HUES6 (cell line): Measurements from ENCODE around the gene AVP.
A peak's percentile ranks its signal among the peaks of the same experiment; 100 is the strongest.

Experiments used
- H3K27ac ChIP-seq: 2 replicates; pipeline ENCODE4 v1.7.0; 2013; ENCODE audit warnings: low read depth, mild to moderate bottlenecking, low read length, inconsistent platforms
- H3K27me3 ChIP-seq: 2 replicates; pipeline ENCODE4 v1.6.1; 2013; ENCODE audit warnings: low read length; ENCODE audit not compliant: control insufficient read depth, insufficient read depth
- H3K36me3 ChIP-seq: 2 replicates; pipeline ENCODE4 v1.6.1; 2013; ENCODE audit warnings: low read length; ENCODE audit not compliant: control insufficient read depth, insufficient read depth
- H3K4me1 ChIP-seq: 2 replicates; pipeline ENCODE4 v1.6.1; 2013; ENCODE audit warnings: low read length; ENCODE audit not compliant: control insufficient read depth, insufficient read depth
- H3K4me3 ChIP-seq: 2 replicates; pipeline ENCODE4 v1.5.1; 2013; ENCODE audit warnings: low read depth, low read length
- H3K9ac ChIP-seq: one replicate; pipeline ENCODE4 v1.6.1; 2013; ENCODE audit warnings: mild to moderate bottlenecking, low read length
- H3K9me3 ChIP-seq: 2 replicates; pipeline ENCODE4 v1.6.1; 2013; ENCODE audit warnings: low read depth, low read length; ENCODE audit not compliant: control insufficient read depth, insufficient read depth

Gene AVP

DNA sequence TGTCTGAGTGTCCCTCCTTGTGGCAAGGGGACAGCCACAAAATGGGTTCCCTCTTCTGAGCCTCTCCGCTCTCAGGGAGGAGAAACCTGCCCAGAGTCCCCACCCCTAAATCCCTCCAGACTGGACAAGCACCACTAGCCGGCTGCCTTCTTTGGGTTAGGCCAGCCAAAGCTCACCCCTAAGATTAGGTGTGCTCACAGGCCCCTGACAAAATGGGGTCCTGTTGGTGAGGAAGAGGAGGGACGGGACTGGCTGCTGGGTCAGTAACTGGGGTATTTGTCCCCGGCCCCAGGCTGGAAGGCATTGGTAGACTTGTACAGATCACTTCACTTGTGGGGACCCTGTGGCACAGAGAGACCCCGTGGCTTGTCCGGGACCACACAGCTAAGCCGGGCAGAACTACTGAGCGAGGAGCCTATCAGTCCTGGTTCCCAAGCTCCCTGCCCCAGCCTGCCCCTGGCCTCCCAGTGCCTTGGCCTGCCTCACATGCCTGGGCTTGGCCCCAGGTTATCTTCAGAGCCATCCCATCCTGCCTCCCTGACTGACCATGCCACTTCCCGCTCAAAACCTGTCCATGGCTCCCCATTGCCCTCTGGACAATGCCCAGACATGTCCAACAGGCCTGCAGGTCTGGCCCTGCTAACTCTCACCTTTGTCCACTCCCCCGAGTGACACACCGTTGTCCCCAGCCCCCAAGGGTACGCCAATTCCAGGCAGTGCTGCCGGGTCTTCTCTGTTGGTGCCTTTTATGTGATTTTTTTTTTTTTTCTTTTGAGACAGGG is 10.5 kb upstream of the AVP start:
- H3K9me3 ChIP-seq: no peaks in the 10 kb centered on the region
- peaks cover 10% of the 10 kb centered on the region; the same call in 1 of the 2 replicates for H3K27me3 ChIP-seq
- peak overlapping the region; percentile 15 for H3K9ac ChIP-seq
- H3K36me3 ChIP-seq: no peaks in the 10 kb centered on the region
- no peak overlapping the region for H3K4me3 ChIP-seq
- H3K4me1 ChIP-seq: no peaks in the 10 kb centered on the region
- H3K27ac ChIP-seq: no peak overlapping the region

DNA sequence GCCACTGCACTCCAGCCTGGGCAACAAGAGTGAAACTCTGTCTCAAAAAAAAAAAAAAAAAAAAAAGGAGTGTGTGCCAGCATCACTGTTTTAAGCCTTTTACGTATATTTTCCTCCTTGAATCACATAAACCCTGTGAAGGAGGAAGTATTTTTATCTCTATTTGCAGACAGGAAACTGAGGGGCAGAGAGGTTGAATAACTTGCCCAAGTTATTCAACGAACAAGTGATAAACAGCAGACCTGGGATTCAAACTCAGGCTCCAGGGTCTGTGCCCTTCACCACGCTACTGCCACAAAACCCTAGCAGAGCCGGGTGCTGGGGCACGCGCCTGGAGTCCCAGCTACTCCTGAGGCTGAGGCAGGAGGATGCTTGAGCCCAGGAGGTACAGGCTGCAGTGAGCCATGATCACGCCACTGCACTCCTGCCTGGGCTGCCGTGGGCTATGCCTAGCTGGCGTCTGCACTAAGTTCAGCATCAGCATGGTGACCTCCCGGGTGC is 9.4 kb upstream of the AVP start:
- Histone ChIP-seq H3K9ac (no peak overlapping the region), H3K27me3 (peaks cover 12% of the 10 kb centered on the region; the same call in 1 of the 2 replicates), H3K27ac (no peak overlapping the region), H3K36me3 (no peaks in the 10 kb centered on the region), H3K9me3 (no peaks in the 10 kb centered on the region), H3K4me3 (no peak overlapping the region), H3K4me1 (no peaks in the 10 kb centered on the region)

DNA sequence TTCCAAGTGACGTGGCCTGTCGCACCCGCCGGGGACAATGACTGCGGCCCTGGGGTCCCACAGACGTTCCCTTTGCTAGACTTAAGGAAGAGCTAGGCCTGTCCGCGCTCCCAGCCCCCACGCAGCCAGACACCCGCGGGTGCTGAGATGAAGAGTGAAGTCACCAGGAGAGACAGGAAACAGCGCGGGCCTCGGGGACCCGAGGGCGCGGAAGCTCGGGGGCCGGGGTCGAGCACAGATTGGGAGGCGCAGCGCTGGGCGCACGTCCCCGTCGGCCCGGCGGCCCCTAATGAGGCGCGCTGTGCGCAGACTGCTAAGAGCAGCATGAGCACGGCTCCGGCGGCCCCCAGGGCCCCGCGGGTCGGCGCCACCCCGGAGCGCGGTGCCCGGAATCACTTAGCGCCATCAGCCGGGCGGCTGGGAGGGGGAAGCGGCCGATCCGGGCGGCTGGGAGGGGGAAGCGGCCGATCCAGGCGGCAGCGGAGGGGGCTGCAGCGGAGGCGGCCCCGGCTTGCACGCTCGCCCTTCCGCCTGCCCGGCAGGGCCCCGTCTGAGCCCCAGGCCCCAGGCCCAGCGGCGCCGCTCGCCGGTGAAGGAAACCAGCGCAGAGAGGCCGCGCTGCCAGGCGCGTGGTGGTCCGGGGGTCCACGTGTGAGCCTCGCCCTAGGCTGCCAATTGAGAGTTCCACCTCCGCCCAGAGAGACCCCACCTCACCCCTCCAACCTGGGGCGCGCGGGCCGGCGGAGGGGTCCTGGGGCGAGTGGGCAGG is 8.3 kb upstream of the AVP start:
- no peaks in the 10 kb centered on the region for H3K36me3 ChIP-seq
- H3K27ac ChIP-seq: no peak overlapping the region
- H3K9ac ChIP-seq: no peak overlapping the region
- H3K4me3 ChIP-seq: peak overlapping the region; percentile 49
- no peaks in the 10 kb centered on the region for H3K4me1 ChIP-seq
- no peaks in the 10 kb centered on the region for H3K9me3 ChIP-seq
- peaks cover 12% of the 10 kb centered on the region; the same call in 1 of the 2 replicates for H3K27me3 ChIP-seq

DNA sequence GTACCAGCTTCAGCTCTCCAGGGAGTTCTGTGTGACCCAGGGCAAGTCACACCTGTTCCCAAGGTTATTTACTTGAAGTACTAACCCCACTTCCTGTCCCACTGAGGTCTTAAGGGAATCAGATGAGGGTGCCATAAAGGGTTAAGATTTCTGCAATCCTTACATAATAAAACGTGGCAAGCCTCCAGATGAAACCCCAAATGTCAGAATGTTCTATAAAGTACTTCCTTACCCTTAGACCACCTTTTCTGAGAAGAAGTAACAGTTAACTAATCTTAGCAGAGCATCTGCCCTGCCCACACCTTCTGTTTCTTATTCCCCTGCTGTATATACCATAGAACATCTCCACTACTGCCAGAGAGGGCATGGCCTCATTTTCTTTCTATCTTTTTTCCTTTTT is 6.0 kb upstream of the AVP start:
- Histone ChIP-seq H3K27me3 (peaks cover 12% of the 10 kb centered on the region; the same call in 1 of the 2 replicates), H3K9me3 (no peaks in the 10 kb centered on the region), H3K4me1 (no peaks in the 10 kb centered on the region)

DNA sequence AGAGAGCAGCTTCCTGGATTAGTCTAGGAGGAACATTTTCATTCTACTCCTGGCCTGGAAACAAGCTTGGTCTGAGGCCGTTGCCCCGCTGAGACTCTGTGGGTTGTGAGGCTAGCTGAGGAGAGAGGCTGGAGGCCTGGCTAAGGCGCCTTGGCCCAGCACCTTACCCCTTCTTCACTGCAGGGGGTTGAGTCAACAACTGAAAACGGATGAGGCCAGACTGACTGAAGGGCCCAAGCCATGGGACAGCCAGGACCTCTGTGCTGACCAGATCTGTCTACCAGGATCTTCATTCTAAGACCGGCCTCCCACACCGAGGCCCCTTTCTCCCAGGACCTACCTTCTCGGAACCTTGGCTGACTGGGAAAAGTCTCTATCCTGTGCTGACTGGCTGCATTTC is 3.5 kb upstream of the AVP start:
- H3K9me3 ChIP-seq: no peaks in the 10 kb centered on the region
- H3K27ac ChIP-seq: no peak overlapping the region
- no peak overlapping the region for H3K9ac ChIP-seq
- H3K36me3 ChIP-seq: no peaks in the 10 kb centered on the region
- peaks cover 8% of the 10 kb centered on the region; the same call in 1 of the 2 replicates for H3K4me1 ChIP-seq
- peaks cover 30% of the 10 kb centered on the region for H3K27me3 ChIP-seq
- no peak overlapping the region for H3K4me3 ChIP-seq

More for the DNA sequence above, 6.0 kb upstream of the AVP start:
- H3K4me3 ChIP-seq: no peak overlapping the region
- H3K36me3 ChIP-seq: no peaks in the 10 kb centered on the region
- H3K9ac ChIP-seq: no peak overlapping the region
- H3K27ac ChIP-seq: no peak overlapping the region

DNA sequence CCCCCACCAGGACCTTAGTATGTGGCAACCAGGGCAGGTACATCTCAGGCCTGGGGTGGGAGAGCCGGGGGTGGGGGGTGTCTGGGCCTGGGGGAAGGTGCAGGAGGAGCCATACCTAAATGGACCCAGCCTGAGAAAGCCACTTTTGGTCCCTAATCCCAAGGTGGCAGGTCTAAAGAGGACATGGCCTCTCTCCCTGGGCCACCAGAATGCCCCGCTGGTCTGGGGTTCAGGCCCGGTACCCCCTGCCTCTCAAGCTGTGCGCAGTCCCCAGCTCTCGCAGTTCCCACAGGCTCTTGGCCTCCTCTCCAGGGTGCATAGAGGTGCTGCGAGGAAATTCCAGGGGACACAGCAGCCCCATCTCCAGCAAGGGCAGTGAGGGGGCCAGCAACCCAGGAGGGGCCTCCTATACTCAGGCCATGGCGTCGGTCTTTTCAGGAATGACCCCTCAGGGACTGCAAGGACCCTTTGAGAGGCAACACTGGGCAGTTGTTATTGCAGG is 1.1 kb upstream of the AVP start:
- no peak overlapping the region for H3K27ac ChIP-seq
- H3K27me3 ChIP-seq: peaks cover 48% of the 10 kb centered on the region
- no peak overlapping the region for H3K4me3 ChIP-seq
- H3K9ac ChIP-seq: no peak overlapping the region
- H3K36me3 ChIP-seq: no peaks in the 10 kb centered on the region
- H3K9me3 ChIP-seq: no peaks in the 10 kb centered on the region
- peaks cover 10% of the 10 kb centered on the region; the same call in 1 of the 2 replicates for H3K4me1 ChIP-seq

DNA sequence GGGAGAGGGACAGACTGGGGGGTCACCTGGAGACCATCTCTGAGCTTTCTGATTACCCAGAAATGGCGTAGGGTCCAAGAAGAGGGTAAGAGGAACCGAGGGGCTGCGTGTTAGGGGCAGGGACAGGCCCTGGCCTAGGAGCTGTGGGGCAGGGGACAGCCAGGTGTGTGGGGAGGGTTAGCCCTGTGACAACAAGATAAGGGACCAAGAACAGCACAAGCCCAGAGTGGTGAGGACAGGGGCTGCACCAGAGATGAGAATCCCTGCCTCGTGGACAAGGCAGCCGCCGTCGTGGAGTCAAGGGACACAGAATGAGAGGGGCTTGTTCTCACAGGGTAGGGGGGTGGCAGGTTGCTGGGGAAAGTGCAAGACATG is 449 bp upstream of the AVP start:
- Histone ChIP-seq H3K27me3 (peaks cover 49% of the 10 kb centered on the region), H3K36me3 (no peaks in the 10 kb centered on the region), H3K27ac (no peak overlapping the region), H3K4me1 (peaks cover 10% of the 10 kb centered on the region; the same call in 1 of the 2 replicates), H3K9ac (no peak overlapping the region), H3K9me3 (no peaks in the 10 kb centered on the region), H3K4me3 (no peak overlapping the region)

DNA sequence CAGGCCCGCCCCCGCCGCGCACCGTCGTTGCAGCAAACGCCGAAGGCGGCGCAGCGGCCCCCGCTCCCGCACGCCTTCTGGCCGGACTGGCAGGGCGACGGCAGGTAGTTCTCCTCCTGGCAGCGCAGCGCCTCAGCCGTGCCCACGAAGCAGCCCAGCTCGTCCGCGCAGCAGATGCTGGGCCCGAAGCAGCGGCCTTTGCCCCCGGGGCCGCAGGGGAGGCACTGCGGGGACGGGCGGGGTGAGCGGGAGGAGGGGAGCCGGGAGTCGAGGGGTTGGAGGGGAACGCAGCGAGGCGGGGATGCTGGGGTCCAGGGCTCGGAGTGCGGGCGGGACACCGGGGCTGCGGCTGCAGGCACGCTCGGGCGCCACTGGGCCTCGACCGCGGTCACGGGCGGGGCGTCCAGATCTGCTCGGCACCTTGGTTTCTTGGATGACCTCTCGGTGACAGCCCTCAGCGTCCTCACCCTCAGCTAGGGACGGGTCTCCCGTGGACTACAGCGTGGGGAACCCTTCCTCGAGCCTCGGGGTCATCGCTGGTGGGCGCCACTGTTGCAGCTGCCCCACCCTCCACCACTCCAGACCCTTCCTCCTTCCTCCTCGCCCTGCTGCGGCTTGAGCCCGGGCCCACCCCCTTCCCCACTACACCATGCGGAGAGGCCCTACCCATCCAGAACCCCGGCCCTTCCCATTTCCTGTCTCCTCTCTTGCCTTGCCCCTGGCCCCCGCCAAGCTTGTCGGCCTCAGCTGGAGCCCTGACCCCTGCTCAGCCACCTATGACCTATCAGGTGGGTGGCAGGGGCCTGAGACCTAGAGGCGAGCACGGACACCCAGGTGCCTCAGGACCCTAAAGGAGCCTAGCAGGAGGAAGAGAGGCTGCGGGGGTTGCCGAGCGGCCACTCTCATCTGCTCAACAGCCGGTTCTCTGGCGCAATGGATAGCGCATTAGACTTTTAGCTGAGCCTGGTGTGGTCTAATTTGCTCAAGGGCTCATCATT is 1.3 kb downstream of the AVP start:
- H3K36me3 ChIP-seq: no peaks in the 10 kb centered on the region
- peak overlapping the region; percentile 65 for H3K4me3 ChIP-seq
- no peaks in the 10 kb centered on the region for H3K9me3 ChIP-seq
- no peak overlapping the region for H3K27ac ChIP-seq
- H3K4me1 ChIP-seq: peaks cover 10% of the 10 kb centered on the region; the same call in 1 of the 2 replicates
- peak overlapping the region; percentile 12 for H3K9ac ChIP-seq
- peaks cover 51% of the 10 kb centered on the region for H3K27me3 ChIP-seq

DNA sequence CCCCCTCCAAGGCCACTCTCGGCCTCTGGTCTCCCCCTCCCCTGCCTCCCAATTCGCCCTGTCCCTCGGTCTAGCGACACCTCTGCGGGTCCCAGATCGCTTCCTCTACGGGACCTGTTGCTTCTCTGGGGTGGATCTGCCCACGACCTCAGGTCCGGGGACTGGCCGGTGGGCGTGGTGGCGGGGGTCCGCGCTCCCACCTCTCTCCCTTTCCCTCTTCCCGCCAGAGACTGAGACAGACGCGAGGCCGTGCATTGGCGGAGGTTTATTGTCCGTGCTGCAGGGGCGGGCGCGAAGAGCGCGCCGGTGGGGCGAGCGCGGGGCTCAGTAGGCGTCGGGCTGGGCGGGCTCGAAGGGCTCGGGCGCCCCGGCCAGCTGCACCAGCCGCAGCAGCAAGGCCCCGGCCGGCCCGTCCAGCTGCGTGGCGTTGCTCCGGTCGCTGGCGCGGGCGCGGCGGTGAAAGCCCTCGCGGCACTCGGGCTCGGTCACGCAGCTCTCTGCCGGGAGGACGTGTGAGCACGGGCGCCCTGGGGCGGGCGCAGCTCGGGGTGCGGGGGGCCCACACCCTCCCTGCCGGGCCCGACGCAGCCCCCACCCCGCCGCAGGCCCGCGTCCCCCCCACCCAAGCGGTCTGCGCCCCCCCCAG is 2.1 kb downstream of the AVP start:
- Histone ChIP-seq H3K27ac (no peak overlapping the region), H3K4me1 (peaks cover 10% of the 10 kb centered on the region; the same call in 1 of the 2 replicates), H3K4me3 (peak overlapping the region; percentile 58)

DNA sequence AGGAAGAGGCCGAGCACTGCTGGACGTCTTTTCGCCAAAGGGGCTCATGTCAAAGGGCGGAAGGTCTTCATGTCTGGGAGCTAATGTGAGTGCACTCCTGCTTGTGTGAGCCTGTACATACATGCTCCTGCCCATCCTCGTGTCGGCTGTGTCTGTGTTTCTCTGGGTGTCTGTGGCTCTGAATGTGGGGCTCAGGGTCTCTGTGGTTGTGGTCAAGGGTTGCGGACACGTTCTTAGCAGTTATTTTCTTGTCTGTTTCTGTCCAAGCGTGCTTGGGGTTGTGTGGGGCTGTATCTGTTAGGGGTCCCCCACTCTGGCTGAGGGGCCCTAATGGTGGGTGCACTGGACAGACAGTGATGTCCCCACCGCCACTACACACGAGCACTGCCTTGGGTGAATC is 2.9 kb downstream of the AVP start:
- Histone ChIP-seq H3K9me3 (no peaks in the 10 kb centered on the region), H3K27me3 (peaks cover 51% of the 10 kb centered on the region), H3K36me3 (no peaks in the 10 kb centered on the region), H3K27ac (no peak overlapping the region), H3K4me1 (peaks cover 10% of the 10 kb centered on the region; the same call in 1 of the 2 replicates), H3K4me3 (no peak overlapping the region), H3K9ac (no peak overlapping the region)

More for the DNA sequence above, 2.1 kb downstream of the AVP start:
- no peaks in the 10 kb centered on the region for H3K36me3 ChIP-seq
- H3K9me3 ChIP-seq: no peaks in the 10 kb centered on the region
- no peak overlapping the region for H3K9ac ChIP-seq
- peaks cover 51% of the 10 kb centered on the region for H3K27me3 ChIP-seq
